ENCODE data around the gene MDFIC2.
"Not testable (repeated sequence)": the region's sequence is repeated elsewhere in the genome, so short reads cannot be mapped to it uniquely, and the experiment has no call there.

Gene MDFIC2

GRCh38 chr3:70312336-70312735 is at the start of gene MDFIC2:
TSS of gene MDFIC2 (minus strand) at chr3:70312638. CDS start at chr3:70311973, 665 bp downstream.
- DNase-seq, result no peak

- no peak for DNase-seq
Measured at GRCh38 chr3:70360979-70361760, 48.7 kb upstream of the MDFIC2 start.

DNA sequence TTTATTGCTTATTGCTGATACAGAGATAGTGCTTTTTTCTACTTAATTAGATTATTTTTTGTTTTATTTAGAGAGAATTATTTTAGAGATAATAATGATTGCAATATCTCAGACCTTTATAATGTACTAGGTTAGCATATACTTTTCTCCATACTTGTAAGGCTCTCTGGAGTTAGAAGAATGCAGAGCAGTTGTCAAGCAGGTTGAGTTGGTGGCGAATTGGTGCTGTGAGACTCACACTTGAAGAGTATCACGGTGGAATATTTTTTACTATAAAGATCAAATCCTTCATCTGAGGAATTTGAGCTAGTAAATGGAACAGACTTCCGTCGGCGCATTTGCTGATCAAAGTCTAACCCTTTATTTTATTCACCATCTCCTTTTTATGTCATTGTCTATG is 47.3 kb upstream of the MDFIC2 start:
- no peak for DNase-seq

- DNase-seq, result no peak
Measured at GRCh38 chr3:70358978-70359580, 46.6 kb upstream of the MDFIC2 start.

DNA sequence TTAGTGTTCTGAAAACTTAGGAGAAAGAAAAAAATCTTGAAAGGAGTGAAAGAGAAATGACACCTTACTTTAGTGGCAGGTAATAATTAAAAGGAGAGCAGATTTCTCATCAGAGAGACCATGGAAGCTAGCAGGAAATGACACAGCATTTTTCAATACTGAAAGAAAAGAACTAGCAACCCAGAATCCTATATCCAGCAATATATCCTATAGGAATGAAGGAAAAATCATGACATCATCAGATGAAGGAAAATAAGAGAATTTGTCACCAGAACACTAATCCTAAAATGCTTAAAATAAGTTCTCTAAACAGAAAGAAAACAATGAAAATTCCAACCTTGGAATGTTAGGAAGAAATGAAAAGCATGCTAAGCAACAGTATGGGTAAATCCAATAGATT is 39.8 kb upstream of the MDFIC2 start:
- DNase-seq, result no peak

- no peak for DNase-seq
Measured at GRCh38 chr3:70342149-70342548, 29.7 kb upstream of the MDFIC2 start.

- DNase-seq, result not testable (repeated sequence)
Measured at GRCh38 chr3:70336885-70337284, 24.4 kb upstream of the MDFIC2 start.

DNA sequence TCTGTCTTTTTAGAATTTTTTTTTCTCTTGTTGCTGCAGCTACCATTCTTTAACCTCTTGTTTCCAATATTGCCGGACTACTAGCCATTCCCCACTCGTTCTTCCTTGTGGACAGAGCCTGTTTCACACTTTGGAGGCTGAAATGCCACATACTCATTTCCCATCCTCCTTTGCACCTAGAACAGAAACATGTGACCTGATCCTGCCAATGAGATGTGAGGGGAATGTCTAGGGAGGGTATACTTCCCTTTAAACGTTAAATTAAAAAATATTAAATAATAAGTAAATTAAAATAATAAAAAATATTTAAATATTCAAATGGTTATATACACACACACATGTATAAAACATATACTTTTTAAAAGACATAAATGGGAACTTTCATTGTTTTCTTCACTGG is 20.6 kb upstream of the MDFIC2 start:
- no peak for DNase-seq

- DNase-seq, result no peak
Measured at GRCh38 chr3:70315021-70315420, 2.6 kb upstream of the MDFIC2 start.

DNA sequence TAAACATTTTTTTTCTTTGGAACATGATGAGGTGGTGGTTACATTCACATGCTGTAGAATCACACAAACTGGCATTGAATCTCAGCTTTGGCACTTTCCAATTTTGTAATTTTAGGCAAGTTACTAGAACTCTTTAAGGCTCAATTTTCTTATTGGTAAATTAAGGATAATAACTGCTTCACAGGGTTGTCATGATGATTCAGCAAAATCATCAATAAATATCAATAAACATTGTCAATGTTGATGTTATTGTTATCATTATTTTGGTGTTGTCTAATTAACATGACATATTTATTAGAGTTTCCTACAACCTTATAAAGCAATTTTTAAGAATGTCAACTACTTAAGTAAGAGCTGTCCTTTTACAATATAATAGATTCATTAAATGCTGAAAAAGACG is 1.6 kb downstream of the MDFIC2 start:
- DNase-seq, result no peak

DNA sequence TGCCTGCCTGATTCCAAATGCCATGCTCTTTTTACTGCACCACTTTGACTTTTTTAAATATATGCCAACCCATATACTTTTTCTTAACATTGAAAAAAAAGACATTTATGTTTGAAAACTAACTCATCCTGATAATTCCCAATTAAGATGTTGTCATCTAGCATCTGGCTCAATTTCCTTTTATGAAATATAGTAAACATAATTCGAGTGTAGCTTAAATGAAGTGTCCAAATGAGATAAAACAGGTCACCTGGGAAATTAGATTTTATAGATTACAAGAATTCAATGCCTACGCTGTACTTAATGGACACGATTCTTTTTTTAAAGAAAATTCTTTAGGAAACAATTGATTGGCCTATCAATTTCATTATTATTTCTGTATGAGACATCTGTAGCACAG is 2.8 kb downstream of the MDFIC2 start:
- no peak for DNase-seq

GRCh38 chr3:70308760-70309159 is 3.7 kb downstream of the MDFIC2 start:
- no peak for DNase-seq

- no peak for DNase-seq
Measured at GRCh38 chr3:70306736-70307135, 5.7 kb downstream of the MDFIC2 start.

- no peak for DNase-seq
Measured at GRCh38 chr3:70298385-70298784, 14.1 kb downstream of the MDFIC2 start.

DNA sequence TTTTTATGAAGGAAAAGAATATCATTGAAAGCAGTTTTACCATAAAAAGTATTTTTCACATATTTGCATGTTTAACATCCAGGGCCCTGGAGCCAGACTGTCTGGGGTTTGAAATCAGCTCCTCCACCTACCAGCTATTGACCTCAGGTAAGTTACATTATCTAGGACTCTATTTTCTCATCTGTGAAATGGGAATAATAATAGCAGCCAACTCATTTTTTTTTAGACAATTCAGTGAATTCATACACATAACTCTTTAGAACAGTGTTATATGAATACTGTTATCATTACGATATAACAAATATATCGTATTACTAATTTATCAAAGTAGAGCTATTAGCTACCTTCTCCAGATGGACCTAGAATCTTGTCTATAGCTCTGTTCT is 21.3 kb downstream of the MDFIC2 start:
- no peak for DNase-seq

DNA sequence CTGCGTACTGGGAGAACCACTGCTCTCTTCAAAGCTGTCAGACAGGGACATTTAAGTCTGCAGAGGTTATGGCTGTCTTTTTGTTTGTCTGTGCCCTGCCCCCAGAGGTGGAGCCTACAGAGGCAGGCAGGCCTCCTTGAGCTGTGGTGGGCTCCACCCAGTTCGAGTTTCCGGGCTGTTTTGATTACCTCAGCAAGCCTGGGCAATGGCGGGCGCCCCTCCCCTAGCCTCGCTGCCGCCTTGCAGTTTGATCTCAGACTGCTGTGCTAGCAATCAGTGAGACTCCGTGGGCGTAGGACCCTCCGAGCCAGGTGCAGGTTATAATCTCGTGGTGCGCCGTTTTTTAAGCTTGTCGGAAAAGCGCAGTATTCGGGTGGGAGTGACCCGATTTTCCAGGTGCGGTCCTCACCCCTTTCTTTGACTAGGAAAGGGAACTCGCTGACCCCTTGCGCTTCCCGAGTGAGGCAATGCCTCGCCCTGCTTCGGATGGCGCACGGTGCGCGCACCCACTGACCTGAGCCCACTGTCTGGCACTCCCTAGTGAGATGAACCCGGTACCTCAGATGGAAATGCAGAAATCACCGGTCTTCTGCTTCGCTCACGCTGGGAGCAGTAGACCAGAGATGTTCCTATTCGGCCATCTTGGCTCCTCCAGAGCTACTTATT is 21.9 kb downstream of the MDFIC2 start:
- DNase-seq, result not testable (repeated sequence)

DNA sequence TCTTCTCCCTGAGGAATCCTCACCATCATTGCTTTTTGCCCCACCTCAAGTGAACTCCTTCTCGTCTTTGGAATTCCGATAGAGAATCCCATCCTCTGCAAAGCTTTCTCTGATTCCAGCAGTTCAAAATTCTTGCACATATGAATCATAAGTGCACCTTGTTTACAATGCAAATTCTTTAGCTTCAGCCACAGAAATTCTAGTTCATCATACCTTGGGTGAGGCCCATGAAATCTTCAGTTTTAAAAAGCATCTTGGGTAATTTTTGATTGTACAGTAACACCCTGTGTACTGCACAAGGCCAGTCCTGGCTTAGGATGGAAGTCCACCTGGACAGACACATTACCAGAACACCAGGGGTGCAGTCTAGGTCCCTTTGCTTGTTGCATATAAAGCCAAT is 30.8 kb downstream of the MDFIC2 start:
- DNase-seq, result no peak

DNA sequence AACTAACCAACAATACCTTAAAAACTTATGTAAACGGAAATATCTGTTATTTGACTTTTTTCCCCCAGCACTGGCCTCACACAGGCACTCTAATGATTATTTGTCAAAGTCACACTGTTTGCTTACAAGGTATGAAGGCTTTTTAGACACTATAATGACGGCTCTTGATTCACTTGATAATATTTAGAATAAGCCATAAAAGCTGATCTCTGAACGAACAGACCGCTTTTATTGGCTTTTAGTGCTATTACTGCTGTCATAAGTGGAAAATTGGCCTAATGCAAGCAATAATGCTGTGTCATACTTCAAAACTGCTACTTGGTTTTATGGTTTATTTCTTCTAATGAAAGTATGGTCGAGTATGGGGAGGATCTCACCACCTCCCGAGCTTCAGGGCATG is 35.1 kb downstream of the MDFIC2 start:
- no peak for DNase-seq

GRCh38 chr3:70276901-70277300 is 35.5 kb downstream of the MDFIC2 start:
- no peak for DNase-seq

- no peak for DNase-seq
Measured at GRCh38 chr3:70273492-70273891, 38.9 kb downstream of the MDFIC2 start.

DNA sequence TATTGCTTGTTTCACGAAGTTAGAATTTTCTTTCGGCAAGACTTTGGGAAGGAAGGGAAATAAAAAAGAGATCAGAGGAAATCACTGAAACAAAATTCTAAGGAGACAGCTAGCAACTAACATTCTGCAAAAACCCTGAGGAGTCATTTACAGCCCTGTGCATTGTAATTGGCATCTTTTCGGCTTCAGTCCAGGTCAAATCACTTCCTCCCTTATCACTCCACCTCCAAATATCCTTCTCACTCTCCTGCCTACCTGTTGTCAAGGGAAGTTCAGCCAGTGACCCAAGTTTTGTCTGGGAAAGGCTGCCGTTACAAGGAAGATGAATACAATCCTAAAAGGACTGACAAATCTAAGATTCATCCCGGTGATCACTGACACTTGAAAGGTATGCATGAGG is 39.6 kb downstream of the MDFIC2 start:
- DNase-seq, result no peak

DNA sequence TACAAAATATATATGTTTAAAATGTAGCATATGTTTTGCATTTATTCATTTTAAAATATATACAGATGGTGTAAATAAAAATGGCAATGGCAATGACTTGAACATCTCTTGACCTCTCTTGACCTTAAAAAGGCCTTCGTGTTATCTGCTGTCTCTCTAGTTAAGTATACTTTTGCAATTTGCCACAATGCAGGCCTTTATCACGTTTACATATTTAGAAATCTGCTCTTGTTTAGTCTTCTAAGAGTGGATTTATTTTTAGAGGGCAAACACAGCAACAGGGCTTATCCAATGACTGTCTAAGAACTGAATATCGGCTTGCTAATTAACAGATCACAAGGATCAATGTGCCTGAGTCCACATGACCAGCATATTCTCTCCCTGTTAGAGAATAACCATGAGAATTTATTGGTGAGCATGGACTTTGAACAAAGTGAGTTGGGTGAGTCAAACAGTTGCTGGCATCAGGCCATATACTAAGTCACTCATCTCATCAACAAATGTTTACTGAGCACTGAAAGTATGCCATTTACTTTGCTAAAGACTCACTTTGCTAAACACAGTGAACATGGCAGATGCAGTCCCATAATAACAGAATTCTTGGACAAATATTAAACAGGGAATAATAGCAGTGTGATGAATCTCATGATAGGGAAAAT is 48.2 kb downstream of the MDFIC2 start:
- DNase-seq, result no peak

DNA sequence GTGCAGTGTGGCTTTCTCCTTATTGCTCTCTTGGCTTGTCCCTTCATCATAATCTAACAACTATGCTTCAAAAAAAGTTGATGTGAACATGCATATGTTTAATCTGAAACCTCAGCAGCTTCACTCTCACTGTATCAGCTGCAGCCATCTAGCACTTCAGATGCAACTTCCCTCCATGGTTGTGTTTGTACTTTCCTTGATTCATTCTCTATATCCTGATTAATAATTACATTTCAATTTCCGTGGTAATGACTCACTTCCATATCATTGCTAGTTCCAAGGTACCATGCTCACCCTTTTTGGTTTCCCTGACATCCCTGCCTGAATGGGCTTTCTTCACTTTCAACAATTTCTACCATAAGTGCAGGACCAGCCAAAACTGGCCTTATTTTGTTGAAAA is 51.2 kb downstream of the MDFIC2 start:
- DNase-seq, result no peak

DNA sequence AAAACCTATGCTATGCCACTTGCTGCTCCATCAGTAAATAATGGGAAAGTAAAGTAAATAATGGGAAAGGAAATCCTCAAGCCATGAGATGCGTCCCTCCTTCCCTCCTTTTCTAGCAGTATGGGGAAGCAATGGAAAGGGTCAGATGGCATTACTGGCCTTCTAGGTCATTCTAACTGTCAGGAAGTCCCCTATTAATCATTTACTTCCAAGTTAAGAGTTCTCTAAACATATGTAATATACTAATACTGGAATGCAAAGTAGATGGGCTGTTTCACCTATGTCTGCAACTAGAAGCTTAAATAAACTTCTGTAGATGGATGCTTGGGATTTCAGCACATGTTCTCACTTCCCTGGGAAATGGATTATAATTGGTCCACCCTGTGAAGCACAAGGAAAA is 55.9 kb downstream of the MDFIC2 start:
- DNase-seq, result no peak

Measured in NCI-H187 (cell line).